IMR-90 (cell line): ENCODE measurements around the gene FAM89A. TPM values are rescaled to one million over a fixed set of nuclear protein-coding genes. Genes with fewer than 3 reads are reported as not detected.

ENCODE experiments used
- ATAC-seq: fragments of 200-7000 bp; cut with Tn5 transposase; 2 replicates; pipeline ENCODE4 v1.9.1; 2020; ENCODE audit warnings: low read depth, mild to moderate bottlenecking, moderate library complexity
- BruUV-seq: library from RNA; stranded (reverse); fragments of 400-500 nt; replicated peaks from 2 replicates; lab custom pipeline; 2021; lab: Mats Ljungman, UMichigan
- CTCF ChIA-PET: fragments of 300-600 bp; formaldehyde crosslinking; extraction: SDS; loops from one replicate; lab custom pipeline; 2021; ENCODE audit warnings: antibody characterized with exemption; lab: Yijun Ruan, JAX
- POLR2A ChIA-PET: fragments of 300-600 bp; sonication (Branson Sonifier 250); formaldehyde crosslinking; loops from one replicate; lab custom pipeline; 2022; ENCODE audit warnings: antibody characterized with exemption; ENCODE audit not compliant: unreplicated experiment; lab: Charles Lee
- DNase-seq: peaks from one replicate; pipeline ENCODE4 v3.0.0; 2013
- H2AFZ ChIP-seq: replicated peaks from 2 replicates; pipeline ENCODE3; 2013; ENCODE audit warnings: low read length, mild to moderate bottlenecking; ENCODE audit not compliant: poor library complexity
- H2AK5ac ChIP-seq: 2 replicates; pipeline ENCODE4 v1.6.1; 2013; ENCODE audit warnings: low read depth, low read length, inconsistent platforms
- H2AK9ac ChIP-seq: replicated peaks from 2 replicates; pipeline ENCODE3; 2013; ENCODE audit warnings: mild to moderate bottlenecking, low read depth, low read length, moderate library complexity; ENCODE audit not compliant: poor library complexity
- H2BK120ac ChIP-seq: 2 replicates; pipeline ENCODE4 v1.6.1; 2013; ENCODE audit warnings: low read depth, low read length, inconsistent platforms
- H2BK15ac ChIP-seq: 3 replicates; pipeline ENCODE4 v1.6.1; 2013; ENCODE audit warnings: low read depth, low read length, inconsistent platforms
- H2BK20ac ChIP-seq: 2 replicates; pipeline ENCODE4 v1.6.1; 2013; ENCODE audit warnings: low read depth, mild to moderate bottlenecking, inconsistent platforms, low read length, moderate library complexity
- H2BK5ac ChIP-seq: 2 replicates; pipeline ENCODE4 v1.6.1; 2013; ENCODE audit warnings: mild to moderate bottlenecking, low read depth, low read length, inconsistent platforms; ENCODE audit not compliant: poor library complexity, severe bottlenecking
- H3K14ac ChIP-seq: replicated peaks from 2 replicates; pipeline ENCODE4 v1.6.1; 2013; ENCODE audit warnings: low read depth, low read length, inconsistent platforms
- H3K18ac ChIP-seq: 2 replicates; pipeline ENCODE4 v1.6.1; 2013; ENCODE audit warnings: low read depth, low read length, control low read depth
- H3K23ac ChIP-seq: 2 replicates; pipeline ENCODE4 v1.6.1; 2013; ENCODE audit warnings: low read depth, low read length, inconsistent platforms
- H3K27ac ChIP-seq: 2 replicates; pipeline ENCODE4 v1.5.1; 2013; ENCODE audit warnings: mild to moderate bottlenecking, control low read depth, low read length; ENCODE audit not compliant: insufficient read depth
- H3K27me3 ChIP-seq: 2 replicates; pipeline ENCODE4 v1.6.1; 2013; ENCODE audit warnings: low read length; ENCODE audit not compliant: control insufficient read depth, insufficient read depth
- H3K36me3 ChIP-seq: 2 replicates; pipeline ENCODE4 v1.6.1; 2013; ENCODE audit warnings: low read length, mixed read lengths; ENCODE audit not compliant: control insufficient read depth, insufficient read depth
- H3K4ac ChIP-seq: 2 replicates; pipeline ENCODE4 v1.6.1; 2013; ENCODE audit warnings: low read depth, low read length, inconsistent platforms
- H3K4me1 ChIP-seq: 2 replicates; pipeline ENCODE4 v1.6.1; 2013; ENCODE audit warnings: low read length, mixed read lengths; ENCODE audit not compliant: control insufficient read depth, insufficient read depth
- H3K4me2 ChIP-seq: 2 replicates; pipeline ENCODE4 v1.6.1; 2013; ENCODE audit warnings: low read depth, mild to moderate bottlenecking, control low read depth, low read length, moderate library complexity
- H3K4me3 ChIP-seq: 2 replicates; pipeline ENCODE4 v1.5.1; 2013; ENCODE audit warnings: low read depth, mild to moderate bottlenecking, control low read depth, low read length, moderate library complexity; ENCODE audit not compliant: insufficient read depth
- H3K56ac ChIP-seq: 2 replicates; pipeline ENCODE4 v1.6.1; 2013; ENCODE audit warnings: low read length, inconsistent platforms; ENCODE audit not compliant: insufficient read depth; ENCODE audit errors: extremely low read depth
- H3K79me1 ChIP-seq, 2 experiments: 2 replicates each; pipeline ENCODE4 v1.6.1; 2013; ENCODE audit warnings: low read length in 2 of 2, inconsistent platforms in 1 of 2, low read depth in 1 of 2
- H3K9ac ChIP-seq: 2 replicates; pipeline ENCODE4 v1.6.1; 2013; ENCODE audit warnings: low read depth, low read length, control low read depth
- H3K9me1 ChIP-seq: 2 replicates; pipeline ENCODE4 v1.6.1; 2013; ENCODE audit warnings: low read length, inconsistent platforms; ENCODE audit not compliant: insufficient read depth
- H3K9me3 ChIP-seq: 2 replicates; pipeline ENCODE4 v1.6.1; 2013; ENCODE audit warnings: low read length; ENCODE audit not compliant: control insufficient read depth, insufficient read depth
- H4K20me1 ChIP-seq: 2 replicates; pipeline ENCODE4 v1.6.1; 2013; ENCODE audit warnings: low read length, inconsistent platforms; ENCODE audit not compliant: insufficient read depth
- H4K5ac ChIP-seq: 2 replicates; pipeline ENCODE4 v1.6.1; 2013; ENCODE audit warnings: mild to moderate bottlenecking, low read depth, low read length, control low read depth
- H4K8ac ChIP-seq, 2 experiments: 2 replicates each; pipeline ENCODE4 v1.6.1; 2013; ENCODE audit warnings: low read depth in 2 of 2, low read length in 2 of 2, control low read depth in 1 of 2, inconsistent platforms in 1 of 2
- H4K91ac ChIP-seq: 2 replicates; pipeline ENCODE4 v1.6.1; 2013; ENCODE audit warnings: low read depth, low read length, inconsistent platforms; ENCODE audit not compliant: insufficient read depth
- BHLHE40 ChIP-seq: fragments of 150-350 bp; IDR thresholded peaks from 2 replicates; pipeline ENCODE4 v1.6.1; 2016; ENCODE audit warnings: mild to moderate bottlenecking, low read depth, low read length
- CEBPB ChIP-seq: IDR thresholded peaks from 2 replicates; pipeline ENCODE4 v1.6.1; 2012; ENCODE audit warnings: low read depth, low read length, improper control_type of control experiment
- CHD1 ChIP-seq: IDR thresholded peaks from 2 replicates; pipeline ENCODE4 v1.6.1; 2012; ENCODE audit warnings: low read depth, low read length, improper control_type of control experiment
- CTCF ChIP-seq: conservative IDR thresholded peaks from 2 replicates; pipeline ENCODE4 v1.5.1; 2012; ENCODE audit warnings: mild to moderate bottlenecking, low read depth, low read length, improper control_type of control experiment
- ELK1 ChIP-seq: fragments of 150-350 bp; IDR thresholded peaks from 2 replicates; pipeline ENCODE4 v1.6.1; 2016; ENCODE audit warnings: low read depth, mild to moderate bottlenecking, low read length, moderate library complexity, borderline replicate concordance
- MAZ ChIP-seq: IDR thresholded peaks from 2 replicates; pipeline ENCODE4 v1.6.1; 2012; ENCODE audit warnings: low read depth, mild to moderate bottlenecking, low read length, improper control_type of control experiment, moderate library complexity, borderline replicate concordance
- MXI1 ChIP-seq: IDR thresholded peaks from 2 replicates; pipeline ENCODE4 v1.6.1; 2012; ENCODE audit warnings: low read depth, mild to moderate bottlenecking, low read length, moderate library complexity, borderline replicate concordance
- NFE2L2 ChIP-seq: fragments of 150-350 bp; IDR thresholded peaks from 2 replicates; pipeline ENCODE4 v1.6.1; 2016; ENCODE audit warnings: low read depth, mild to moderate bottlenecking, low read length
- RAD21 ChIP-seq: IDR thresholded peaks from 2 replicates; pipeline ENCODE4 v1.6.1; 2012; ENCODE audit warnings: low read length, improper control_type of control experiment
- RCOR1 ChIP-seq: IDR thresholded peaks from 2 replicates; pipeline ENCODE4 v1.6.1; 2012; ENCODE audit warnings: mild to moderate bottlenecking, low read length, improper control_type of control experiment; ENCODE audit not compliant: insufficient replicate concordance
- RFX5 ChIP-seq: IDR thresholded peaks from 2 replicates; pipeline ENCODE4 v1.8.0; 2012; ENCODE audit warnings: low read depth, mild to moderate bottlenecking, low read length, moderate library complexity
- SMC3 ChIP-seq: fragments of 150-350 bp; IDR thresholded peaks from 2 replicates; pipeline ENCODE4 v1.6.1; 2016; ENCODE audit warnings: low read depth, mild to moderate bottlenecking, antibody characterized with exemption, low read length, moderate library complexity
- USF2 ChIP-seq: fragments of 150-350 bp; IDR thresholded peaks from 2 replicates; pipeline ENCODE4 v1.6.1; 2017; ENCODE audit warnings: mild to moderate bottlenecking, antibody characterized with exemption, low read length, low read depth
- WGBS, 2 experiments: methylation state at CpG; one replicate each; pipeline versions ENCODE4 v1.1.5 to v1.1.7; 2013; ENCODE audit warnings: missing lambda C conversion rate in 2 of 2; ENCODE audit not compliant: insufficient read length in 1 of 2; ENCODE audit errors: extremely low coverage in 2 of 2; 5-methylcytosine and 5-hydroxymethylcytosine counted together
- dilution Hi-C: fragments of 300-500 bp; cut with HindIII; formaldehyde crosslinking; loops from one replicate; pipeline ENCODE4 v1.14.3; 2018; ENCODE audit warnings: low sequenced_read_pairs; ENCODE audit not compliant: unreplicated experiment
- in situ Hi-C: fragments of 300-500 bp; cut with MboI; formaldehyde crosslinking; loops from 3 replicates; pipeline ENCODE4 v1.14.3; 2019; ENCODE audit warnings: low sequenced_read_pairs, inconsistent platforms, mixed read lengths
- intact Hi-C: fragments of 100-400 bp; cut with micrococcal nuclease; formaldehyde crosslinking; loops from 2 replicates; pipeline ENCODE4 v1.10.0; 2022
- polyA plus RNA-seq, 3 experiments: library from polyadenylated mRNA; depleted of rRNA; stranded (reverse); fragments of >200 nt; gene quantifications; 2 replicates each; pipeline ENCODE4 v1.2.3, GENCODE V29; 2012; ENCODE audit warnings: low replicate concordance in 1 of 3
- total RNA-seq: library from RNA; depleted of rRNA; stranded (reverse); fragments of >200 nt; gene quantifications from 2 replicates; pipeline ENCODE4 v1.2.3, GENCODE V29; 2012

FAM89A gene
- total and polyA plus RNA-seq, 2 of the 4 experiments (the other 2 are of a cell fraction) = 6.8 to 8.1 TPM

- Histone ChIP-seq H2BK5ac (no peak overlapping the region), H3K27me3 (peaks cover 23% of the 10 kb centered on the region), H4K91ac (no peak overlapping the region), H3K56ac (no peak overlapping the region), H3K14ac (no peak overlapping the region), H4K20me1 (no peaks in the 10 kb centered on the region), H3K18ac (no peak overlapping the region), H3K4me2 (no peak overlapping the region), H3K36me3 (no peaks in the 10 kb centered on the region), H3K4me3 (no peak overlapping the region), H3K9me3 (peaks cover 9% of the 10 kb centered on the region), H2AK9ac (no peak overlapping the region), H3K9me1 (no peaks in the 10 kb centered on the region), H2BK20ac (no peak overlapping the region), H4K8ac (no peak overlapping the region), H3K4ac (no peak overlapping the region), H3K27ac (no peak overlapping the region), H3K9ac (no peak overlapping the region), H3K23ac (no peak overlapping the region), H3K79me1 (no peaks in the 10 kb centered on the region), H2BK120ac (no peak overlapping the region), H2AFZ (no peak overlapping the region), H2AK5ac (no peak overlapping the region), H4K5ac (no peak overlapping the region), H3K4me1 (no peaks in the 10 kb centered on the region), H2BK15ac (no peak overlapping the region)
- dilution Hi-C loops = no loop called here
- no peak for TF ChIP-seq BHLHE40
- no peak for TF ChIP-seq USF2
- TF ChIP-seq ELK1 = no peak
- TF ChIP-seq SMC3 = no peak
- TF ChIP-seq CHD1 = no peak
- TF ChIP-seq NFE2L2 = no peak
- no peak for TF ChIP-seq MXI1
- no peak for TF ChIP-seq MAZ
- no peak for TF ChIP-seq CEBPB
- no peak for TF ChIP-seq RFX5
- no peak for TF ChIP-seq CTCF
- TF ChIP-seq RCOR1 = no peak
- no peak for TF ChIP-seq RAD21
- intact Hi-C loops = loop anchor here (5.0 kb wide), 1 partner anchor 155 kb away; no protein-coding TSS in a partner anchor
- ChIA-PET POLR2A (no interaction called here), CTCF (interaction anchor here (0.7 kb wide), 1 partner anchor 126 kb away, joined by 4 read pairs; no protein-coding TSS in a partner anchor)
- 17 to 100% methylated on average over 1 of the region's 2 CpGs for WGBS, 2 experiments
- in situ Hi-C loops = no loop called here
- DNase-seq = no peak
- no peak for ATAC-seq
- no TSS peak for BruUV-seq
Measured at GRCh38 chr1:231046730-231047395, 6.8 kb upstream of the FAM89A start.
